ENCODE data around the gene PTPN2.

GRCh38 chr18:12883684-12884405 lies at the start of gene PTPN2:
- TF ChIP-seq POLR2AphosphoS5 (IDR thresholded peaks at IDR 0.05; ENCODE audit: borderline replicate concordance, low read depth, low read length) = peak; percentile 93
- TF ChIP-seq EZH2 (IDR thresholded peaks at IDR 0.05) = no peak

Measured in SK-N-MC (cell line).